IgD-negative memory B cell (primary cell): ENCODE data around the gene PLXNB3. TPM values are rescaled to one million over a fixed set of nuclear protein-coding genes. Genes with fewer than 3 reads are reported as not detected.
A peak's percentile ranks its signal among the peaks of the same experiment; 100 is the strongest.

ENCODE experiments used
- H3K27ac Mint-ChIP-seq, 3 donors: one replicate each; pipeline ENCODE4 v1.8.0; 2020 to 2022; ENCODE audit warnings: mild to moderate bottlenecking in 3 of 3, mixed read lengths in 3 of 3, moderate library complexity in 1 of 3
- H3K27me3 Mint-ChIP-seq: one replicate; pipeline ENCODE4 v1.8.0; 2021; ENCODE audit warnings: mixed read lengths
- H3K36me3 Mint-ChIP-seq: one replicate; pipeline ENCODE4 v1.8.0; 2020; ENCODE audit warnings: mild to moderate bottlenecking, mixed read lengths
- H3K4me1 Mint-ChIP-seq, 3 donors: one replicate each; pipeline ENCODE4 v1.8.0; 2020 to 2022; ENCODE audit warnings: mixed read lengths in 3 of 3, mild to moderate bottlenecking in 1 of 3
- H3K4me3 Mint-ChIP-seq, 4 donors: one replicate each; pipeline ENCODE4 v1.8.0; 2020 to 2022; ENCODE audit warnings: mild to moderate bottlenecking in 4 of 4, mixed read lengths in 4 of 4, moderate library complexity in 3 of 4
- H3K9me3 Mint-ChIP-seq, 3 donors: one replicate each; pipeline ENCODE4 v1.8.0; 2020 to 2021; ENCODE audit warnings: mixed read lengths in 3 of 3, mild to moderate bottlenecking in 1 of 3
- polyA plus RNA-seq: library from polyadenylated mRNA; unstranded; fragments of 300-500 nt; fragmentation: Illumina TruSeq; gene quantifications from one replicate; pipeline ENCODE4 v1.2.3, GENCODE V29; 2021

Gene PLXNB3
- polyA plus RNA-seq, 1 donor from 2014 or later = not detected

GRCh38 chrX:153779891-153780677 is 16.0 kb downstream of the PLXNB3 start:
- Mint-ChIP-seq H3K27me3 (peaks cover 8% of the 10 kb centered on the region), H3K4me3 (peak overlapping the region in 2 of 4 donors; percentile 71 to 82), H3K27ac (peak overlapping the region in 1 of 3 donors; percentile 13), H3K4me1 (peaks cover 0 to 2% (median 0%) of the 10 kb centered on the region in 3 donors), H3K36me3 (peaks cover 2% of the 10 kb centered on the region), H3K9me3 (no peaks in the 10 kb centered on the region)

DNA sequence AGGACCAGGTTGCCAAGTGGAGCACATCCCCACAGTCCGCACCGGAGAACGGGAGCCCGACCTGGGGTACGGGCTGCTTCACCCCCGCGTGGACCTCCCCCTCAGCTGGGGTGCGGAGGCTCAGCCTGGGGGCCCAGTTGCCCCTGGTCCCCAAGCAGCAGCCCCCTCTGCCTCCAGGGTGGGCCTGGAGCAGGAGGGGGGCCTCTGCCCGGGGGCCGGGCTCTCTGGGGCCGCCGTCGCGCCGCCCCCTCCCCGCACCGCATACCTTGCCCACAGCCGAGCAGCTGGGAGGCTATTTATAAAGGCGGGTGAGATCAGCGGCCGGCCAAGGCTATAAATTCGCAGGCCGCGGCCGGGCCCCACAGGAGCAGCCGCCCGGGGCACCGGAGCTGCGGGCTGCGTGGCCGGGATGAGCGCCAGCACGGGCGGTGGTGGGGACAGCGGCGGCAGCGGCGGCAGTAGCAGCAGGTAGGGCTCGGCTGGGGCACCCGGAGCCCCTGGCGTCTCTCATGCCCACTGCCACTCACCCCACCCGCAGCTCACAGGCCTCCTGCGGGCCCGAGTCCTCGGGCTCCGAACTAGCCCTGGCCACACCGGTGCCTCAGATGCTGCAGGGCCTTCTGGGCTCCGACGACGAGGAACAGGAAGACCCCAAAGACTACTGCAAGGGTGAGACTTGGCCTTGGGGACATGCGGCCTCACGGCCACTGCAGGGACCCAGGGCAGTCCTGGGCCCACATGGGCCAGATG is 16.8 kb downstream of the PLXNB3 start, which contains the start of gene SRPK3:
TSS of gene SRPK3 (plus strand) at position 364 of the 750 bp plus-strand sequence. CDS start at position 410, 46 bp downstream.
- Mint-ChIP-seq H3K36me3 (peaks cover 2% of the 10 kb centered on the region), H3K9me3 (no peaks in the 10 kb centered on the region), H3K4me3 (peak within 1 kb of the TSS in 2 of 4 donors; percentile 71 to 82), H3K27me3 (peaks cover 8% of the 10 kb centered on the region), H3K4me1 (peaks cover 0 to 2% (median 0%) of the 10 kb centered on the region in 3 donors), H3K27ac (peak within 1 kb of the TSS in 1 of 3 donors; percentile 13)

GRCh38 chrX:153781428-153782047 is 17.5 kb downstream of the PLXNB3 start:
- Mint-ChIP-seq H3K4me1 (no peaks in the 10 kb centered on the region), H3K27me3 (peaks cover 8% of the 10 kb centered on the region), H3K36me3 (peaks cover 2% of the 10 kb centered on the region), H3K4me3 (no peak overlapping the region), H3K9me3 (no peaks in the 10 kb centered on the region), H3K27ac (no peak overlapping the region)

DNA sequence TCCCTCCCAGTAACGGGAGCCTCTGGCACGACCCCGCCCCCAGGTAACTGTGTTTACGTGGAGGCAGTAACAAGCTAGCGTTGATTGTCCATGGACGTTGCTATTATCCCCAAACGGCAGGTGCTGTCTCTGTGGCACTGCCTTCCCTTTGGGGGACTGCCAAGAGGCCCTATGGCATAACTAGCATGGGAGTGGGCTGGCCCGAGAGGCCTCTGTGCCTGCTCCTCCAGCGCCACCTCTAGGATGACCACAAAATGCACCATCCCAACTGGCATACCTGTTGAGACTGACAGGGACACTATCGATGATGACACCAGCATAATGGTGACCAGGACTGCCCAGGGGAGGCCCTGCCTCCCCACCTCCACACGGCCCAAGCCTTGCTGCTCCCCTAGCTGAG is 18.3 kb downstream of the PLXNB3 start:
- Mint-ChIP-seq H3K4me3 (no peak overlapping the region), H3K27ac (no peak overlapping the region), H3K4me1 (no peaks in the 10 kb centered on the region), H3K27me3 (peaks cover 8% of the 10 kb centered on the region), H3K36me3 (peaks cover 2% of the 10 kb centered on the region), H3K9me3 (no peaks in the 10 kb centered on the region)

DNA sequence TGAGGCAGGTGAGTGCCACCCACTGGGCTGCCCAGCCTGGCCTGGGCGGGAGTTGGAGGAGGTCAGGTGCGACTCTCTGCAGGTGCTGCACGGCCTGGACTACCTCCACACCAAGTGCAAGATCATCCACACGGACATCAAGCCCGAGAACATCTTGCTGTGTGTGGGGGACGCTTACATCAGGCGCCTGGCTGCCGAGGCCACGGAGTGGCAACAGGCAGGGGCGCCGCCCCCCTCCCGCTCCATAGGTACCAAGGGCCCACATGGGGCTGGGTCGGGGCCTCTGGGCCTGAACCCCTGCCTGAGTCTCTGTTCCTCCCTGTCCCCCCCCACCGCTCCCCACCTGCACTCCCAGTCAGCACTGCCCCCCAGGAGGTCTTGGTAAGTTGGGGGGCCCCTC is 18.8 kb downstream of the PLXNB3 start:
- no peak overlapping the region for H3K4me3 Mint-ChIP-seq
- H3K36me3 Mint-ChIP-seq = peaks cover 2% of the 10 kb centered on the region
- peaks cover 8% of the 10 kb centered on the region for H3K27me3 Mint-ChIP-seq
- H3K4me1 Mint-ChIP-seq = no peaks in the 10 kb centered on the region
- no peaks in the 10 kb centered on the region for H3K9me3 Mint-ChIP-seq
- no peak overlapping the region for H3K27ac Mint-ChIP-seq

DNA sequence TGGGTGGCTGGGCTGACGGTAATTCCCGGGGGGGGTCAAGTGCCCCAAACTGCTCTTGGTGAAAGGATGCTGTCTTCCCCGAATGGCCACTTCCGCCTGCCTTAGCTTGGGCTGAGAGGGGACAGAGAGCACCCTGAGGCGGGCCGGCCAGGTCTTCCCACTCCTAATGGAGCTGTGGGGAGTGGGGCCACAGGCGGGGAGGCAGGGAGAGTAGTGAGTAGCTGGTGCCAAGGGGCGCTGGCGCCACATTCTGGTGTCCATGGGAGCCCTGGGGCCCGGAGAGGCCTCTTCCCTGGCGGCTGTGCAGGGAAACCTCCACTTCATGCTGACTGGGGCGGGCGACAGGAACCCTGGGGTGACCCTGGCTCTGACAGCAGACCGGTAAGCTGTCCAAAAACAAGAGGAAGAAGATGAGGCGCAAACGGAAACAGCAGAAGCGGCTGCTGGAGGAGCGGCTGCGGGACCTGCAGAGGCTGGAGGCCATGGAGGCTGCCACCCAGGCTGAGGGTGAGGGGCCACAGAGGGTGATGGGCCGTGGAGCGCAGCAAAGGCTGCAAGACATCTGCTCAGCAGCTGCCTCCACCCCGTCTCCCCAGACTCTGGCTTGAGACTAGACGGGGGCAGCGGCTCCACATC is 19.4 kb downstream of the PLXNB3 start:
- no peak overlapping the region for H3K4me3 Mint-ChIP-seq
- peaks cover 2% of the 10 kb centered on the region for H3K36me3 Mint-ChIP-seq
- no peaks in the 10 kb centered on the region for H3K4me1 Mint-ChIP-seq
- peaks cover 8% of the 10 kb centered on the region for H3K27me3 Mint-ChIP-seq
- no peaks in the 10 kb centered on the region for H3K9me3 Mint-ChIP-seq
- H3K27ac Mint-ChIP-seq = no peak overlapping the region

DNA sequence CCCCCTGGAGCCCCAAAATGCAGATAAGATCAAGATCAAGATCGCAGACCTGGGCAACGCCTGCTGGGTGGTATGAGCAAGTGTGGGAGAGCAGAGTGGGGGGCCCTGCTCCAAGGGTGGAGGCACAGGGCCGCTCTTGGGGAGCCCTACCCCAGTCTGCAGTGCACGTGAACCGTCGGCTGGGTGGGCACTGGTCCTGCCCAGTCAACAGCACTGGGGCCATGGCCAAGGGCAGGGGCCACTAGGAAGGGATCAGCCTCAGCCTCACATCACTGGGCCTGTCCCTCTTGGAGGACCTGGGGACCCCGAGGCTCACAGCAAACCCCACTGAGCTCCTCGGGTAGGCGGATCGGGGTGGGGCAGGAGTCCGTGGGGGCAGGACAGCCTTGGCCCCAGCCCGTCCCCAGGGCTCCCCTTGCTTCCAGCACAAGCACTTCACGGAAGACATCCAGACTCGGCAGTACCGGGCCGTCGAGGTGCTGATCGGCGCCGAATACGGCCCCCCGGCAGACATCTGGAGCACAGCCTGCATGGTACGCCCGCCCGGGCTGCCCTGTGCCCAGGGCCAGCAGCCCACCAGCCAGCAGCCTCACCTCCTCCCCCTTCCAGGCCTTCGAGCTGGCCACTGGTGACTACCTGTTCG is 20.4 kb downstream of the PLXNB3 start:
- Mint-ChIP-seq H3K4me1 (no peaks in the 10 kb centered on the region), H3K27me3 (peaks cover 8% of the 10 kb centered on the region), H3K27ac (peak overlapping the region in 1 of 3 donors; percentile 23), H3K36me3 (peaks cover 2% of the 10 kb centered on the region), H3K4me3 (no peak overlapping the region), H3K9me3 (no peaks in the 10 kb centered on the region)

DNA sequence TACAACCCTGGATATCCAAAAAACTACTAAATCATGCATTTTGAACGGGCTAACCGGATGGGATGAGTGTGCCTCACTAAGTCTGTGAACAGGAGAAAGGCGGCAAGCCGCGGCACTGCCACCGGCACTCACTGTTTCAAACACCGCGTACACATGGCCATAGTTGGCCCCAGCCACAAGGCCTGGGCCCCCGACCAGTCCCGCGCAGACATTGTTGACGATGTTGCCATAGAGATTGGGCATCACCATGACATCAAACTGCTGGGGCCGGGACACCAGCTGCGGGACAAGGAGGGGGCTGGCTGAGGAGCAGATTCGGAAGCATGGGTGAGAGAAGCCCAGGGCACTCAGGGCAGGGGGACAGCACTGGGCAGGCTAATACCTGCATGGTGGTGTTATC is 22.6 kb downstream of the PLXNB3 start:
- Mint-ChIP-seq H3K27me3 (peaks cover 2% of the 10 kb centered on the region), H3K4me3 (no peak overlapping the region), H3K27ac (no peak overlapping the region), H3K36me3 (peaks cover 2% of the 10 kb centered on the region), H3K9me3 (no peaks in the 10 kb centered on the region), H3K4me1 (no peaks in the 10 kb centered on the region)

- H3K36me3 Mint-ChIP-seq = peaks cover 2% of the 10 kb centered on the region
- no peak overlapping the region for H3K4me3 Mint-ChIP-seq
- peak overlapping the region in 1 of 3 donors; percentile 71 for H3K27ac Mint-ChIP-seq
- H3K9me3 Mint-ChIP-seq = no peaks in the 10 kb centered on the region
- peaks cover 2% of the 10 kb centered on the region for H3K27me3 Mint-ChIP-seq
- H3K4me1 Mint-ChIP-seq = peaks cover 0 to 5% (median 3%) of the 10 kb centered on the region in 3 donors
Measured at GRCh38 chrX:153789654-153790053, 25.6 kb downstream of the PLXNB3 start.

GRCh38 chrX:153791104-153791852 is 27.2 kb downstream of the PLXNB3 start:
- peaks cover 0 to 9% (median 8%) of the 10 kb centered on the region in 3 donors for H3K4me1 Mint-ChIP-seq
- no peaks in the 10 kb centered on the region for H3K9me3 Mint-ChIP-seq
- no peak overlapping the region for H3K27ac Mint-ChIP-seq
- no peaks in the 10 kb centered on the region for H3K36me3 Mint-ChIP-seq
- H3K4me3 Mint-ChIP-seq = peak overlapping the region in 2 of 4 donors; percentile 3 to 17
- H3K27me3 Mint-ChIP-seq = peaks cover 2% of the 10 kb centered on the region

DNA sequence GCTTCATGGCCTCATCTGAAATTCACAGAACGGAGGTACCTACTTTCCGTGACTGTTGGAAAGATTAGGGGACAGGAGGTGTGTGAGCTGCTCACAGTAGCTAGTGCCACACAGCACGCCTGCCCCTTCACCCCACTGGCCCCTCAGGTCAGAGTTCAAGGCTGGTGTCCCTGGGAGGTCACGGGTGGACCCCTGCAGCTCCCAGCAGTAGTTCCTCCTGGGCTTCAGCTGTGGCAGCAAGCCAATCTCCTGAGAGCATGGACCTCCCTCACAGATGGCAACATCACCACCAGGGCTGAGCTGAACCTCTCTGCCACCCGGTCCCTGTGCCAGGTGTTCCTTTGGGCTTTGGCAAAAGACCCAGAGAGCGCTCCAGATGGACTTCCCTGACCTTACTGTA is 28.3 kb downstream of the PLXNB3 start:
- peak overlapping the region in 1 of 3 donors; percentile 96 for H3K27ac Mint-ChIP-seq
- H3K4me1 Mint-ChIP-seq = peaks cover 0 to 11% (median 8%) of the 10 kb centered on the region in 3 donors
- peak overlapping the region in 1 of 4 donors; percentile 83 for H3K4me3 Mint-ChIP-seq
- peaks cover 2% of the 10 kb centered on the region for H3K27me3 Mint-ChIP-seq
- H3K9me3 Mint-ChIP-seq = no peaks in the 10 kb centered on the region
- H3K36me3 Mint-ChIP-seq = no peaks in the 10 kb centered on the region

DNA sequence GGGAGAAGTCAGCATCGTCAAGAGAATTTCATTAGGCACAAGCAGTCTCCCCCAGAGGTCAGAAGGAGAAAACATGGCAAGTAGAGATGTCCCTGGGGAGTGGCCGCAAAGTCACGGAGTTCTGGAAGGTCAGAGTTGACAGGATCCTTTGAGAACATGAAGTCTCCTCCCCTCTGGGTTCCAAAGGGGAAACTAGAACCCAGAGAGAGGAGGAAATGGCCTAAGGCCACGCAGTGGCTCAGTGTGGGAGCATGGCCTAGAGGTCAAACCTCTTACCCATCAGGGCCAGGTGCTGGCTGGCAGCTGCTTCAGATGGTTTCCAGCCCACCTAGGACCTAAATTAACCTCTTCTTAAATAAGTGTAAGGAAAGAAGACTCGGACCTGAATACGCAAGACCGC is 29.2 kb downstream of the PLXNB3 start:
- peaks cover 0 to 11% (median 8%) of the 10 kb centered on the region in 3 donors for H3K4me1 Mint-ChIP-seq
- H3K27me3 Mint-ChIP-seq = peaks cover 2% of the 10 kb centered on the region
- no peaks in the 10 kb centered on the region for H3K36me3 Mint-ChIP-seq
- peak overlapping the region in 1 of 3 donors; percentile 96 for H3K27ac Mint-ChIP-seq
- H3K9me3 Mint-ChIP-seq = no peaks in the 10 kb centered on the region
- peak overlapping the region; percentile 83 to 95 (median 90) for H3K4me3 Mint-ChIP-seq

- peak within 1 kb of the TSS; percentile 83 to 95 (median 90) for H3K4me3 Mint-ChIP-seq
- H3K36me3 Mint-ChIP-seq = no peaks in the 10 kb centered on the region
- no peaks in the 10 kb centered on the region for H3K9me3 Mint-ChIP-seq
- H3K27me3 Mint-ChIP-seq = peaks cover 2% of the 10 kb centered on the region
- peak within 1 kb of the TSS; percentile 95 to 97 (median 96) for H3K27ac Mint-ChIP-seq
- H3K4me1 Mint-ChIP-seq = peaks cover 0 to 11% (median 8%) of the 10 kb centered on the region in 3 donors
Measured at GRCh38 chrX:153794018-153794896, 30.2 kb downstream of the PLXNB3 start, which contains the start of the genes IDH3G and SSR4. IDH3G (minus strand) TSS chrX:153794375; CDS start chrX:153794326, 49 bp downstream. SSR4 (plus strand) TSS chrX:153794668; CDS start chrX:153794688, 20 bp downstream.
